Caco-2 (cell line): ENCODE data around the gene ALPL. TPM values are rescaled to one million over a fixed set of nuclear protein-coding genes. Genes with fewer than 3 reads are reported as not detected.

Experiments
- BruUV-seq: library from RNA; stranded (reverse); fragments of 400-500 nt; replicated peaks from 2 replicates; lab custom pipeline; 2021; lab: Mats Ljungman, UMichigan
- CTCF ChIA-PET: fragments of 300-600 bp; sonication (Branson Sonifier 250); formaldehyde crosslinking; loops from one replicate; lab custom pipeline; 2022; ENCODE audit warnings: antibody characterized with exemption; lab: Charles Lee
- POLR2A ChIA-PET: fragments of 300-600 bp; sonication (Branson Sonifier 250); formaldehyde crosslinking; loops from one replicate; lab custom pipeline; 2022; ENCODE audit warnings: antibody characterized with exemption; lab: Charles Lee
- DNase-seq, 2 experiments: peaks; one replicate each; pipeline versions ENCODE4 v3.0.0 to v3.0.0-alpha.2; 2020 to 2022
- H3K27me3 ChIP-seq: replicated peaks from 2 replicates; pipeline ENCODE4 v1.6.0; 2011; ENCODE audit warnings: low read length; ENCODE audit not compliant: control insufficient read depth, insufficient read depth
- H3K36me3 ChIP-seq: 2 replicates; pipeline ENCODE4 v1.5.1; 2011; ENCODE audit warnings: low read length; ENCODE audit not compliant: control insufficient read depth, insufficient read depth
- H3K4me1 ChIP-seq: fragments of 250-450 bp; sonication (Bioruptor Pico); 2 replicates; pipeline ENCODE4 v1.5.1; 2020; ENCODE audit warnings: mild to moderate bottlenecking
- H3K4me3 ChIP-seq: 2 replicates; pipeline ENCODE4 v1.5.1; 2011; ENCODE audit warnings: low read depth, mild to moderate bottlenecking, control low read depth, low read length
- H3K9me3 ChIP-seq: fragments of 250-450 bp; sonication (Bioruptor Pico); 2 replicates; pipeline ENCODE4 v1.5.1; 2020; ENCODE audit warnings: mild to moderate bottlenecking, moderate library complexity
- H3K27ac Mint-ChIP-seq: one replicate; pipeline ENCODE4 v1.8.0; 2022; ENCODE audit warnings: mixed read lengths; ENCODE audit not compliant: unreplicated experiment
- H3K27me3 Mint-ChIP-seq: one replicate; pipeline ENCODE4 v1.8.0; 2022; ENCODE audit warnings: mixed read lengths; ENCODE audit not compliant: insufficient read depth, unreplicated experiment
- H3K36me3 Mint-ChIP-seq: one replicate; pipeline ENCODE4 v1.8.0; 2022; ENCODE audit warnings: mild to moderate bottlenecking, mixed read lengths; ENCODE audit not compliant: insufficient read depth, unreplicated experiment
- H3K4me1 Mint-ChIP-seq: one replicate; pipeline ENCODE4 v1.8.0; 2022; ENCODE audit warnings: low read depth, mixed read lengths; ENCODE audit not compliant: unreplicated experiment
- H3K4me3 Mint-ChIP-seq: one replicate; pipeline ENCODE4 v1.8.0; 2022; ENCODE audit warnings: mild to moderate bottlenecking, moderate library complexity, mixed read lengths; ENCODE audit not compliant: unreplicated experiment
- H3K9me3 Mint-ChIP-seq: one replicate; pipeline ENCODE4 v1.8.0; 2022; ENCODE audit warnings: mixed read lengths; ENCODE audit not compliant: unreplicated experiment
- CTCF ChIP-seq, 2 experiments: fragments of 200-600 bp in 1 of 2; IDR thresholded peaks; 1 replicate in 1 of 2; 2 replicates in 1 of 2; pipeline versions ENCODE4 v1.5.1 to v1.8.0; 2011 to 2022; ENCODE audit warnings: antibody characterized with exemption in 1 of 2, control low read depth in 1 of 2, inconsistent platforms in 1 of 2, low read depth in 1 of 2, low read length in 1 of 2, mild to moderate bottlenecking in 1 of 2, moderate library complexity in 1 of 2; ENCODE audit not compliant: insufficient read depth in 1 of 2, severe bottlenecking in 1 of 2, unreplicated experiment in 1 of 2
- intact Hi-C: fragments of 100-400 bp; cut with micrococcal nuclease; formaldehyde crosslinking; loops from one replicate; pipeline ENCODE4 v1.10.0; 2022; ENCODE audit not compliant: unreplicated experiment
- total RNA-seq: library from RNA; stranded (reverse); gene quantifications from 2 replicates; pipeline ENCODE4 v1.2.3, GENCODE V29; 2022

ALPL gene
- total RNA-seq, 1 experiment from 2014 or later: 0.79 TPM

- no peaks in the 10 kb centered on the region for H3K9me3 ChIP-seq
- BruUV-seq: no TSS peak
- no peaks in the 10 kb centered on the region for H3K9me3 Mint-ChIP-seq
- POLR2A ChIA-PET: no interaction called here
- H3K36me3 ChIP-seq: no peaks in the 10 kb centered on the region
- H3K27me3 ChIP-seq: no peaks in the 10 kb centered on the region
- H3K4me3 ChIP-seq: no peak overlapping the region
- H3K27me3 Mint-ChIP-seq: no peaks in the 10 kb centered on the region
- TF ChIP-seq CTCF (IDR thresholded peaks at IDR 0.05; ENCODE audit: insufficient read depth in 1 of 2, low read depth in 1 of 2, low read length in 1 of 2, severe bottlenecking in 1 of 2, unreplicated experiment in 1 of 2): no peak
- intact Hi-C loops: no loop called here
- H3K4me1 Mint-ChIP-seq: no peaks in the 10 kb centered on the region
- no peaks in the 10 kb centered on the region for H3K36me3 Mint-ChIP-seq
- no peak overlapping the region for H3K27ac Mint-ChIP-seq
- CTCF ChIA-PET: interaction anchor here (0.6 kb wide), 1 partner anchor 152 kb away, joined by 3 read pairs; no protein-coding TSS in a partner anchor
- no peaks in the 10 kb centered on the region for H3K4me1 ChIP-seq
- DNase-seq: no peak
- no peak overlapping the region for H3K4me3 Mint-ChIP-seq
These were observed 14.1 kb downstream of the ALPL start for GRCh38 chr1:21523297-21523813.

GRCh38 chr1:21524220-21524619 is 15.0 kb downstream of the ALPL start:
- H3K27me3 Mint-ChIP-seq: no peaks in the 10 kb centered on the region

GRCh38 chr1:21524686-21525339 is 15.6 kb downstream of the ALPL start:
- POLR2A ChIA-PET: no interaction called here
- Mint-ChIP-seq H3K27ac (no peak overlapping the region), H3K36me3 (no peaks in the 10 kb centered on the region), H3K4me1 (no peaks in the 10 kb centered on the region), H3K27me3 (no peaks in the 10 kb centered on the region), H3K9me3 (no peaks in the 10 kb centered on the region), H3K4me3 (no peak overlapping the region)
- intact Hi-C loops: no loop called here
- Histone ChIP-seq H3K27me3 (no peaks in the 10 kb centered on the region), H3K9me3 (no peaks in the 10 kb centered on the region), H3K4me1 (no peaks in the 10 kb centered on the region), H3K36me3 (no peaks in the 10 kb centered on the region), H3K4me3 (no peak overlapping the region)
- BruUV-seq: no TSS peak
- CTCF ChIA-PET: no interaction called here
- no peak for TF ChIP-seq CTCF (IDR thresholded peaks at IDR 0.05; ENCODE audit: insufficient read depth in 1 of 2, low read depth in 1 of 2, low read length in 1 of 2, severe bottlenecking in 1 of 2, unreplicated experiment in 1 of 2)
- DNase-seq: no peak

More at GRCh38 chr1:21524220-21524619, 15.0 kb downstream of the ALPL start:
- Histone ChIP-seq H3K27me3 (no peaks in the 10 kb centered on the region), H3K4me1 (no peaks in the 10 kb centered on the region), H3K9me3 (no peaks in the 10 kb centered on the region), H3K4me3 (no peak overlapping the region), H3K36me3 (no peaks in the 10 kb centered on the region)
- no peak for TF ChIP-seq CTCF (IDR thresholded peaks at IDR 0.05; ENCODE audit: insufficient read depth in 1 of 2, low read depth in 1 of 2, low read length in 1 of 2, severe bottlenecking in 1 of 2, unreplicated experiment in 1 of 2)
- DNase-seq: no peak
- no TSS peak for BruUV-seq
- Mint-ChIP-seq H3K27ac (no peak overlapping the region), H3K36me3 (no peaks in the 10 kb centered on the region), H3K4me3 (no peak overlapping the region), H3K9me3 (no peaks in the 10 kb centered on the region), H3K4me1 (no peaks in the 10 kb centered on the region)
- POLR2A ChIA-PET: no interaction called here
- intact Hi-C loops: no loop called here
- CTCF ChIA-PET: no interaction called here
